GM23338 (cell line): Measurements from ENCODE around the gene PTBP3. TPM values are rescaled to one million over a fixed set of nuclear protein-coding genes. Genes with fewer than 3 reads are reported as not detected.

Source experiments
- ATAC-seq: fragments of 200-7000 bp; cut with Tn5 transposase; 3 replicates; pipeline ENCODE4 v1.9.1; 2020
- DNase-seq: peaks from one replicate; pipeline ENCODE4 v3.0.0-alpha.2; 2015; ENCODE audit warnings: low spot score
- H2AFZ ChIP-seq: fragments of 200-600 bp; sonication (generic); 2 replicates; pipeline ENCODE4 v1.8.0; 2016; ENCODE audit warnings: antibody characterized with exemption, mild to moderate bottlenecking, moderate library complexity
- H3F3A ChIP-seq: fragments of 200-600 bp; sonication (generic); replicated peaks from 2 replicates; pipeline ENCODE4 v1.8.0; 2017; ENCODE audit warnings: antibody characterized with exemption, mixed run types, low read depth
- H3K27ac ChIP-seq: fragments of 200-600 bp; sonication (generic); 2 replicates; pipeline ENCODE4 v1.6.1; 2016; ENCODE audit warnings: low read depth
- H3K27me3 ChIP-seq: fragments of 200-600 bp; sonication (generic); 2 replicates; pipeline ENCODE4 v1.8.0; 2016; ENCODE audit warnings: mild to moderate bottlenecking, mixed run types, moderate library complexity; ENCODE audit not compliant: insufficient read depth
- H3K36me3 ChIP-seq: fragments of 200-600 bp; sonication (generic); 2 replicates; pipeline ENCODE4 v1.8.0; 2016; ENCODE audit warnings: mild to moderate bottlenecking; ENCODE audit not compliant: insufficient read depth
- H3K4me1 ChIP-seq: fragments of 200-600 bp; sonication (generic); 2 replicates; pipeline ENCODE4 v1.8.0; 2016; ENCODE audit warnings: mild to moderate bottlenecking, moderate library complexity; ENCODE audit not compliant: insufficient read depth
- H3K4me2 ChIP-seq: fragments of 200-600 bp; sonication (generic); 2 replicates; pipeline ENCODE4 v1.7.1; 2017; ENCODE audit warnings: mixed run types
- H3K4me3 ChIP-seq: fragments of 200-600 bp; sonication (generic); 2 replicates; pipeline ENCODE4 v1.6.1; 2016; ENCODE audit warnings: mixed run types
- H3K79me2 ChIP-seq: fragments of 200-600 bp; sonication (generic); replicated peaks from 2 replicates; pipeline ENCODE4 v1.8.0; 2017; ENCODE audit warnings: mild to moderate bottlenecking; ENCODE audit not compliant: insufficient read depth
- H3K9me2 ChIP-seq: fragments of 200-600 bp; sonication (generic); 2 replicates; pipeline ENCODE4 v1.8.0; 2017; ENCODE audit not compliant: insufficient read depth
- H4K20me1 ChIP-seq: fragments of 200-600 bp; sonication (generic); replicated peaks from 2 replicates; pipeline ENCODE4 v1.8.0; 2017; ENCODE audit warnings: mild to moderate bottlenecking; ENCODE audit not compliant: insufficient read depth
- H3K27ac Mint-ChIP-seq: 2 replicates; pipeline ENCODE4 v1.8.0; 2020; ENCODE audit warnings: inconsistent platforms, mild to moderate bottlenecking, moderate library complexity, mixed read lengths
- H3K27me3 Mint-ChIP-seq: 3 replicates; pipeline ENCODE4 v1.8.0; 2022; ENCODE audit warnings: low read depth, mild to moderate bottlenecking, moderate library complexity, mixed read lengths, inconsistent platforms; ENCODE audit not compliant: insufficient read depth, poor library complexity
- H3K36me3 Mint-ChIP-seq: 3 replicates; pipeline ENCODE4 v1.8.0; 2021; ENCODE audit warnings: low read depth, mild to moderate bottlenecking, inconsistent platforms, moderate library complexity, mixed read lengths
- H3K4me1 Mint-ChIP-seq: 3 replicates; pipeline ENCODE4 v1.8.0; 2020; ENCODE audit warnings: mild to moderate bottlenecking, inconsistent platforms, mixed read lengths
- H3K4me3 Mint-ChIP-seq: 3 replicates; pipeline ENCODE4 v1.8.0; 2021; ENCODE audit warnings: moderate library complexity, mild to moderate bottlenecking, inconsistent platforms, mixed read lengths
- H3K9me3 Mint-ChIP-seq: 3 replicates; pipeline ENCODE4 v1.8.0; 2020; ENCODE audit warnings: moderate library complexity, mild to moderate bottlenecking, inconsistent platforms, mixed read lengths
- CREB1 ChIP-seq: fragments of 250-450 bp; sonication (Bioruptor Pico); IDR thresholded peaks from 2 replicates; pipeline ENCODE4 v1.5.0; 2020; ENCODE audit warnings: low read depth, mild to moderate bottlenecking, moderate library complexity
- EZH2 ChIP-seq: fragments of 200-600 bp; sonication (generic); IDR thresholded peaks from one replicate; pipeline ENCODE4 v1.8.0; 2017; ENCODE audit warnings: antibody characterized with exemption, mild to moderate bottlenecking, low read depth; ENCODE audit not compliant: unreplicated experiment
- EZH2phosphoT487 ChIP-seq: fragments of 200-600 bp; sonication (generic); IDR thresholded peaks from one replicate; pipeline ENCODE4 v1.8.1; 2018; ENCODE audit warnings: antibody characterized with exemption; ENCODE audit not compliant: unreplicated experiment
- NANOG ChIP-seq: IDR thresholded peaks from 2 replicates; pipeline ENCODE4 v1.6.1; 2016; ENCODE audit warnings: antibody characterized with exemption, borderline replicate concordance
- POLR2AphosphoS5 ChIP-seq: IDR thresholded peaks from 2 replicates; pipeline ENCODE4 v1.6.1; 2016; ENCODE audit warnings: antibody characterized with exemption, low read depth
- STAT1 ChIP-seq: IDR thresholded peaks from one replicate; pipeline ENCODE4 v1.6.1; 2016; ENCODE audit warnings: antibody characterized with exemption; ENCODE audit not compliant: unreplicated experiment
- ZNF114 ChIP-seq: fragments of 250-450 bp; sonication (Bioruptor Pico); IDR thresholded peaks from 2 replicates; pipeline ENCODE4 v1.5.0; 2020; ENCODE audit warnings: mild to moderate bottlenecking, moderate library complexity
- polyA plus RNA-seq: library from polyadenylated mRNA; unstranded; fragments of >200 nt; fragmentation: Nextera tagmentation; extraction: Ambion mirVana; gene quantifications from 2 replicates; pipeline ENCODE4 v1.2.1, GENCODE V29; 2016
- total RNA-seq: library from RNA; depleted of rRNA; stranded (reverse); fragments of >200 nt; shearing (Covaris generic); gene quantifications from 2 replicates; pipeline ENCODE4 v1.2.3, GENCODE V29; 2014
- TF ChIP-seq, protein P1 (sequence below), 2 experiments: fragments of 200-600 bp in 1 of 2; sonication (generic) in 1 of 2; conservative IDR thresholded peaks; 2 replicates each; pipeline versions ENCODE4 v1.5.1 to v1.6.1; 2016 to 2017; ENCODE audit warnings: antibody characterized with exemption in 2 of 2, low read depth in 2 of 2, mild to moderate bottlenecking in 2 of 2, moderate library complexity in 1 of 2
- TF ChIP-seq, protein P2 (sequence below): IDR thresholded peaks from one replicate; pipeline ENCODE4 v1.6.1; 2018; ENCODE audit warnings: antibody characterized with exemption; ENCODE audit not compliant: unreplicated experiment
- TF ChIP-seq, protein P3 (sequence below): fragments of 250-450 bp; sonication (Bioruptor Pico); IDR thresholded peaks from 2 replicates; pipeline ENCODE4 v1.5.0; 2020; ENCODE audit warnings: mild to moderate bottlenecking, moderate library complexity
- TF ChIP-seq, protein P4 (sequence below): IDR thresholded peaks from 2 replicates; pipeline ENCODE4 v1.6.1; 2016; ENCODE audit warnings: antibody characterized with exemption

PTBP3 gene
- total and polyA plus RNA-seq, 2 experiments from 2014 or later = 20.0 to 92.9 TPM

DNA sequence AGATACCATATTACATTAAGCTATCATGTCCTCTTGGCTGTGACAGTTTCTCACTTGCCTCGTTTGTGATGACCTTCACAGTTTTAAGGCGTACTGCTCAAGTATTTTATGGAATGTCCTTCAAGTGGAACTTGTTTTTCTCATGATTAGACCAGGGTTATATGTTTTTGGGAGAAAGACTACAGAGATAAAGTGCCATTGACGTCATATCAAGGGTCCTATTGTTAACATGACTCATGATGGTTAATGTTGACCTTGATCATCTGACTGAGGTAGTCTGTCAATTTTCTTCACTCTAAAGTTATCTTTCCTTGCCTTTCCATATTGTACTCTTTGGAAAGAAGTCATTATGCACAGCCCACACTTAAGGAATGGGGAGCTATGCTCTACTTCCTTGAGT lies 17.8 kb upstream of the PTBP3 start:
- H4K20me1 ChIP-seq = no peaks in the 10 kb centered on the region
- DNase-seq (no peak), ATAC-seq (no peak)
- Mint-ChIP-seq H3K4me1 (peaks cover 32% of the 10 kb centered on the region), H3K27me3 (peaks cover 6% of the 10 kb centered on the region), H3K4me3 (no peak overlapping the region), H3K27ac (no peak overlapping the region), H3K36me3 (no peaks in the 10 kb centered on the region), H3K9me3 (no peaks in the 10 kb centered on the region)
- H3K36me3 ChIP-seq = no peaks in the 10 kb centered on the region
- H3K27me3 ChIP-seq = no peaks in the 10 kb centered on the region
- H3K4me3 ChIP-seq = no peak overlapping the region
- no peaks in the 10 kb centered on the region for H3K79me2 ChIP-seq
- H3K4me1 ChIP-seq = peaks cover 28% of the 10 kb centered on the region; the same call in 1 of the 2 replicates
- H2AFZ ChIP-seq = no peak overlapping the region
- no peaks in the 10 kb centered on the region for H3K9me2 ChIP-seq
- H3F3A ChIP-seq = no peaks in the 10 kb centered on the region
- TF ChIP-seq EZH2 (no peak), EZH2phosphoT487 (no peak), CREB1 (CRISPR knock-in tag) (no peak), STAT1 (no peak), POLR2AphosphoS5 (no peak), ZNF114 (CRISPR knock-in tag) (no peak), NANOG (no peak)
- TF ChIP-seq, protein P1, sequence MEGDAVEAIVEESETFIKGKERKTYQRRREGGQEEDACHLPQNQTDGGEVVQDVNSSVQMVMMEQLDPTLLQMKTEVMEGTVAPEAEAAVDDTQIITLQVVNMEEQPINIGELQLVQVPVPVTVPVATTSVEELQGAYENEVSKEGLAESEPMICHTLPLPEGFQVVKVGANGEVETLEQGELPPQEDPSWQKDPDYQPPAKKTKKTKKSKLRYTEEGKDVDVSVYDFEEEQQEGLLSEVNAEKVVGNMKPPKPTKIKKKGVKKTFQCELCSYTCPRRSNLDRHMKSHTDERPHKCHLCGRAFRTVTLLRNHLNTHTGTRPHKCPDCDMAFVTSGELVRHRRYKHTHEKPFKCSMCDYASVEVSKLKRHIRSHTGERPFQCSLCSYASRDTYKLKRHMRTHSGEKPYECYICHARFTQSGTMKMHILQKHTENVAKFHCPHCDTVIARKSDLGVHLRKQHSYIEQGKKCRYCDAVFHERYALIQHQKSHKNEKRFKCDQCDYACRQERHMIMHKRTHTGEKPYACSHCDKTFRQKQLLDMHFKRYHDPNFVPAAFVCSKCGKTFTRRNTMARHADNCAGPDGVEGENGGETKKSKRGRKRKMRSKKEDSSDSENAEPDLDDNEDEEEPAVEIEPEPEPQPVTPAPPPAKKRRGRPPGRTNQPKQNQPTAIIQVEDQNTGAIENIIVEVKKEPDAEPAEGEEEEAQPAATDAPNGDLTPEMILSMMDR (conservative IDR thresholded peaks at IDR 0.05; ENCODE audit: low read depth in 2 of 2) = no peak
- TF ChIP-seq, protein P2, sequence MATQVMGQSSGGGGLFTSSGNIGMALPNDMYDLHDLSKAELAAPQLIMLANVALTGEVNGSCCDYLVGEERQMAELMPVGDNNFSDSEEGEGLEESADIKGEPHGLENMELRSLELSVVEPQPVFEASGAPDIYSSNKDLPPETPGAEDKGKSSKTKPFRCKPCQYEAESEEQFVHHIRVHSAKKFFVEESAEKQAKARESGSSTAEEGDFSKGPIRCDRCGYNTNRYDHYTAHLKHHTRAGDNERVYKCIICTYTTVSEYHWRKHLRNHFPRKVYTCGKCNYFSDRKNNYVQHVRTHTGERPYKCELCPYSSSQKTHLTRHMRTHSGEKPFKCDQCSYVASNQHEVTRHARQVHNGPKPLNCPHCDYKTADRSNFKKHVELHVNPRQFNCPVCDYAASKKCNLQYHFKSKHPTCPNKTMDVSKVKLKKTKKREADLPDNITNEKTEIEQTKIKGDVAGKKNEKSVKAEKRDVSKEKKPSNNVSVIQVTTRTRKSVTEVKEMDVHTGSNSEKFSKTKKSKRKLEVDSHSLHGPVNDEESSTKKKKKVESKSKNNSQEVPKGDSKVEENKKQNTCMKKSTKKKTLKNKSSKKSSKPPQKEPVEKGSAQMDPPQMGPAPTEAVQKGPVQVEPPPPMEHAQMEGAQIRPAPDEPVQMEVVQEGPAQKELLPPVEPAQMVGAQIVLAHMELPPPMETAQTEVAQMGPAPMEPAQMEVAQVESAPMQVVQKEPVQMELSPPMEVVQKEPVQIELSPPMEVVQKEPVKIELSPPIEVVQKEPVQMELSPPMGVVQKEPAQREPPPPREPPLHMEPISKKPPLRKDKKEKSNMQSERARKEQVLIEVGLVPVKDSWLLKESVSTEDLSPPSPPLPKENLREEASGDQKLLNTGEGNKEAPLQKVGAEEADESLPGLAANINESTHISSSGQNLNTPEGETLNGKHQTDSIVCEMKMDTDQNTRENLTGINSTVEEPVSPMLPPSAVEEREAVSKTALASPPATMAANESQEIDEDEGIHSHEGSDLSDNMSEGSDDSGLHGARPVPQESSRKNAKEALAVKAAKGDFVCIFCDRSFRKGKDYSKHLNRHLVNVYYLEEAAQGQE = no peak
- TF ChIP-seq, protein P3, sequence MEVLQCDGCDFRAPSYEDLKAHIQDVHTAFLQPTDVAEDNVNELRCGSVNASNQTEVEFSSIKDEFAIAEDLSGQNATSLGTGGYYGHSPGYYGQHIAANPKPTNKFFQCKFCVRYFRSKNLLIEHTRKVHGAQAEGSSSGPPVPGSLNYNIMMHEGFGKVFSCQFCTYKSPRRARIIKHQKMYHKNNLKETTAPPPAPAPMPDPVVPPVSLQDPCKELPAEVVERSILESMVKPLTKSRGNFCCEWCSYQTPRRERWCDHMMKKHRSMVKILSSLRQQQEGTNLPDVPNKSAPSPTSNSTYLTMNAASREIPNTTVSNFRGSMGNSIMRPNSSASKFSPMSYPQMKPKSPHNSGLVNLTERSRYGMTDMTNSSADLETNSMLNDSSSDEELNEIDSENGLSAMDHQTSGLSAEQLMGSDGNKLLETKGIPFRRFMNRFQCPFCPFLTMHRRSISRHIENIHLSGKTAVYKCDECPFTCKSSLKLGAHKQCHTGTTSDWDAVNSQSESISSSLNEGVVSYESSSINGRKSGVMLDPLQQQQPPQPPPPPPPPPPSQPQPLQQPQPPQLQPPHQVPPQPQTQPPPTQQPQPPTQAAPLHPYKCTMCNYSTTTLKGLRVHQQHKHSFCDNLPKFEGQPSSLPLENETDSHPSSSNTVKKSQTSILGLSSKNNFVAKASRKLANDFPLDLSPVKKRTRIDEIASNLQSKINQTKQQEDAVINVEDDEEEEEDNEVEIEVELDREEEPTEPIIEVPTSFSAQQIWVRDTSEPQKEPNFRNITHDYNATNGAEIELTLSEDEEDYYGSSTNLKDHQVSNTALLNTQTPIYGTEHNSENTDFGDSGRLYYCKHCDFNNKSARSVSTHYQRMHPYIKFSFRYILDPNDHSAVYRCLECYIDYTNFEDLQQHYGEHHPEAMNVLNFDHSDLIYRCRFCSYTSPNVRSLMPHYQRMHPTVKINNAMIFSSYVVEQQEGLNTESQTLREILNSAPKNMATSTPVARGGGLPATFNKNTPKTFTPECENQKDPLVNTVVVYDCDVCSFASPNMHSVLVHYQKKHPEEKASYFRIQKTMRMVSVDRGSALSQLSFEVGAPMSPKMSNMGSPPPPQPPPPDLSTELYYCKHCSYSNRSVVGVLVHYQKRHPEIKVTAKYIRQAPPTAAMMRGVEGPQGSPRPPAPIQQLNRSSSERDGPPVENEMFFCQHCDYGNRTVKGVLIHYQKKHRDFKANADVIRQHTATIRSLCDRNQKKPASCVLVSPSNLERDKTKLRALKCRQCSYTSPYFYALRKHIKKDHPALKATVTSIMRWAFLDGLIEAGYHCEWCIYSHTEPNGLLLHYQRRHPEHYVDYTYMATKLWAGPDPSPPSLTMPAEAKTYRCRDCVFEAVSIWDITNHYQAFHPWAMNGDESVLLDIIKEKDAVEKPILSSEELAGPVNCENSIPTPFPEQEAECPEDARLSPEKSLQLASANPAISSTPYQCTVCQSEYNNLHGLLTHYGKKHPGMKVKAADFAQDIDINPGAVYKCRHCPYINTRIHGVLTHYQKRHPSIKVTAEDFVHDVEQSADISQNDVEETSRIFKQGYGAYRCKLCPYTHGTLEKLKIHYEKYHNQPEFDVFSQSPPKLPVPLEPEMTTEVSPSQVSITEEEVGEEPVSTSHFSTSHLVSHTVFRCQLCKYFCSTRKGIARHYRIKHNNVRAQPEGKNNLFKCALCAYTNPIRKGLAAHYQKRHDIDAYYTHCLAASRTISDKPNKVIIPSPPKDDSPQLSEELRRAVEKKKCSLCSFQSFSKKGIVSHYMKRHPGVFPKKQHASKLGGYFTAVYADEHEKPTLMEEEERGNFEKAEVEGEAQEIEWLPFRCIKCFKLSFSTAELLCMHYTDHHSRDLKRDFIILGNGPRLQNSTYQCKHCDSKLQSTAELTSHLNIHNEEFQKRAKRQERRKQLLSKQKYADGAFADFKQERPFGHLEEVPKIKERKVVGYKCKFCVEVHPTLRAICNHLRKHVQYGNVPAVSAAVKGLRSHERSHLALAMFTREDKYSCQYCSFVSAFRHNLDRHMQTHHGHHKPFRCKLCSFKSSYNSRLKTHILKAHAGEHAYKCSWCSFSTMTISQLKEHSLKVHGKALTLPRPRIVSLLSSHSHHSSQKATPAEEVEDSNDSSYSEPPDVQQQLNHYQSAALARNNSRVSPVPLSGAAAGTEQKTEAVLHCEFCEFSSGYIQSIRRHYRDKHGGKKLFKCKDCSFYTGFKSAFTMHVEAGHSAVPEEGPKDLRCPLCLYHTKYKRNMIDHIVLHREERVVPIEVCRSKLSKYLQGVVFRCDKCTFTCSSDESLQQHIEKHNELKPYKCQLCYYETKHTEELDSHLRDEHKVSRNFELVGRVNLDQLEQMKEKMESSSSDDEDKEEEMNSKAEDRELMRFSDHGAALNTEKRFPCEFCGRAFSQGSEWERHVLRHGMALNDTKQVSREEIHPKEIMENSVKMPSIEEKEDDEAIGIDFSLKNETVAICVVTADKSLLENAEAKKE (CRISPR knock-in tag) = no peak
- TF ChIP-seq, protein P4, sequence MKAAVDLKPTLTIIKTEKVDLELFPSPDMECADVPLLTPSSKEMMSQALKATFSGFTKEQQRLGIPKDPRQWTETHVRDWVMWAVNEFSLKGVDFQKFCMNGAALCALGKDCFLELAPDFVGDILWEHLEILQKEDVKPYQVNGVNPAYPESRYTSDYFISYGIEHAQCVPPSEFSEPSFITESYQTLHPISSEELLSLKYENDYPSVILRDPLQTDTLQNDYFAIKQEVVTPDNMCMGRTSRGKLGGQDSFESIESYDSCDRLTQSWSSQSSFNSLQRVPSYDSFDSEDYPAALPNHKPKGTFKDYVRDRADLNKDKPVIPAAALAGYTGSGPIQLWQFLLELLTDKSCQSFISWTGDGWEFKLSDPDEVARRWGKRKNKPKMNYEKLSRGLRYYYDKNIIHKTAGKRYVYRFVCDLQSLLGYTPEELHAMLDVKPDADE = no peak
- no peak overlapping the region for H3K27ac ChIP-seq
- H3K4me2 ChIP-seq = no peak overlapping the region
